Subcutaneous adipose tissue (tissue), 4 donors: ENCODE results near the gene SFRP5. TPM values are rescaled to one million over a fixed set of nuclear protein-coding genes. Genes with fewer than 3 reads are reported as not detected.

Source experiments
- CTCF ChIP-seq: fragments of 450-650 bp; IDR thresholded peaks from one replicate; pipeline ENCODE4 v1.5.1; 2016; ENCODE audit warnings: low read depth, mild to moderate bottlenecking, control low read depth, antibody characterized with exemption, moderate library complexity
- total RNA-seq, 4 donors: library from RNA; depleted of rRNA; stranded (reverse); fragments of >200 nt; gene quantifications; one replicate each; pipeline ENCODE4 v1.1.0, GENCODE V29; 2016

SFRP5 gene
- total RNA-seq, 4 donors from 2014 or later: 0.49 to 1.5 TPM; not detected in 2

GRCh38 chr10:97733256-97733655 is 38.5 kb downstream of the SFRP5 start:
- no peak for TF ChIP-seq CTCF

GRCh38 chr10:97732052-97732359 is 39.8 kb downstream of the SFRP5 start:
- no peak for TF ChIP-seq CTCF

- TF ChIP-seq CTCF: no peak
These were observed 40.3 kb downstream of the SFRP5 start for GRCh38 chr10:97731346-97732051.

- no peak for TF ChIP-seq CTCF
These were observed 42.8 kb downstream of the SFRP5 start for GRCh38 chr10:97729014-97729413.

- no peak for TF ChIP-seq CTCF
These were observed 45.1 kb downstream of the SFRP5 start for GRCh38 chr10:97726636-97727178.

- no peak for TF ChIP-seq CTCF
These were observed 47.4 kb downstream of the SFRP5 start for GRCh38 chr10:97724341-97724941.

GRCh38 chr10:97723001-97723400 is 48.8 kb downstream of the SFRP5 start:
- TF ChIP-seq CTCF: no peak
